Heart left ventricle (tissue), 13 donors: ENCODE results near the gene NUDT1.

Source experiments
- CTCF ChIP-seq, 12 donors: fragments of 200-600 bp; sonication (generic) in 4 of 12; IDR thresholded peaks; one replicate each; pipeline versions ENCODE4 v1.5.0 to v1.8.0; 2018 to 2022; ENCODE audit warnings: antibody characterized with exemption in 12 of 12, mild to moderate bottlenecking in 5 of 12
- POLR2A ChIP-seq, 2 donors: fragments of 450-650 bp; IDR thresholded peaks; one replicate each; pipeline ENCODE4 v1.6.1; 2017; ENCODE audit warnings: antibody characterized with exemption in 2 of 2, mild to moderate bottlenecking in 2 of 2, moderate library complexity in 2 of 2
- donor health status: ischemic (EF 13 %, LVEDD 7.1; RV severe dilation, severe dysfunction).
- donor health status: DM: no; HTN: yes; CAD: no.
- donor health status: DM: no; HTN: no; CAD: no.
- donor health status: ischemic (EF 25% LVEDD 6.9; RV normal size, moderate dysfunction).
- donor health status: ischemic (EF 25% LVEDD 5.7; RV mildly dilated, moderate dysfunction).
- donor health status: ischemic (EF 35%, LVEDD 5.7; RV mildly dilated, moderate dysfunction).
- donor health status: nonischemic (EF 11% LVEDD 7.7; RV severe dilation, severe dysfunction).
- donor health status: DM: yes; HTN: yes; CAD: no.
- donor health status: PGD.
- donor health status: ischemic (EF 29% LVEDD 5.4; RV normal size, mild dysfunction).
- donor health status: nonischemic (EF 23%, LVEDD 6.1; RV moderate dilation, normal function).

DNA sequence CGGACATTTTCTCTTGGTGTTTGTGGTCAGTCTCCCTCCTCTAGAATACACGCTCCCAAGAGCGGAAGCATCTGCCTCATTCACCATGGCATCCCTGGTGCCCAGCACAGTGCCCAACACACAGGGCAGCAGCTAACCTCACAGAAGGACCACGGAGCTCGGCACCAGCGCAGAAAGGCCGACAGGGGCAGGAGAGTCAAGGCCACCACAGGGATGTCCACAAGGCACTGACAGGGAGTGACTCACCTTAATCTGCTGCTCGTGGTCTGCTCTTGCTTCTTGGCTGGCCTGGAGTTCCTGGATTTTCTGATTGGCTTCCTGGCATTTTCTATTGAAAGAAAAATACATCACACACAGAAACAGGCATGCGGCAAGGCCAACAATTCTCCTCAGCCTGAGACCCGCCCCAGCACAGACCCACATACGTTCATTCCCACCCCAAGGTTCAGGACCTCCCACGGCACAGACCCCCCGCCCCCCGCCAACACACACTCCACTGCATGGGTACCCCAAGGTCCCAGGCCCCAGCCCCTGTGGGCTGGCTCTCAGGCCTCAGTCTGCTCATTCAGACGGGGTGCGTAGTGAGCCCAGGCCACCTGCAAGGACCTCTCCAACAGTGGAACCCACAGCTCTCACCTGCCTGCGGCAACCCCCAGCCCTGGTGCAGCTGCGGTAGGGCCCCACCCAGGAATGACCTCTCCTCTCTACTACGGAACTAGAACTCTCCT lies 24.1 kb upstream of the NUDT1 start:
- TF ChIP-seq CTCF (IDR thresholded peaks at IDR 0.05) (no peak), POLR2A (IDR thresholded peaks at IDR 0.05) (no peak)
